Activated CD4-positive, alpha-beta T cell treated with anti-CD3 and anti-CD28 coated beads for 1 hour (primary cell): ENCODE data around the gene FAF1.
"Not testable (repeated sequence)": the region's sequence is repeated elsewhere in the genome, so short reads cannot be mapped to it uniquely, and the experiment has no call there.

ENCODE experiments used
- DNase-seq: peaks from one replicate; pipeline ENCODE4 v3.0.0-alpha.2; 2020

FAF1 gene

GRCh38 chr1:50959913-50960844 lies at the start of gene FAF1:
TSS of gene FAF1 (minus strand) at chr1:50960267. CDS start at chr1:50959811, 456 bp downstream.
- DNase-seq, result peak; percentile 97

- DNase-seq, result no peak
These were observed 49.3 kb upstream of the FAF1 start for GRCh38 chr1:51009381-51009780.

GRCh38 chr1:51005549-51005948 lies 45.5 kb upstream of the FAF1 start:
- not testable (repeated sequence) for DNase-seq

GRCh38 chr1:51002516-51002915 lies 42.4 kb upstream of the FAF1 start:
- DNase-seq, result no peak

GRCh38 chr1:51000651-51001050 lies 40.6 kb upstream of the FAF1 start:
- DNase-seq, result no peak

- DNase-seq, result no peak
These were observed 40.1 kb upstream of the FAF1 start for GRCh38 chr1:51000160-51000559.

GRCh38 chr1:50999375-50999774 lies 39.3 kb upstream of the FAF1 start:
- DNase-seq, result not testable (repeated sequence)

- no peak for DNase-seq
These were observed 36.0 kb upstream of the FAF1 start for GRCh38 chr1:50996083-50996482.

- DNase-seq, result no peak
These were observed 35.6 kb upstream of the FAF1 start for GRCh38 chr1:50995651-50996050.

GRCh38 chr1:50994997-50995396 lies 34.9 kb upstream of the FAF1 start:
- no peak for DNase-seq

GRCh38 chr1:50993645-50994044 lies 33.6 kb upstream of the FAF1 start:
- DNase-seq, result no peak

- no peak for DNase-seq
These were observed 32.7 kb upstream of the FAF1 start for GRCh38 chr1:50992532-50993318.

- DNase-seq, result no peak
These were observed 29.6 kb upstream of the FAF1 start for GRCh38 chr1:50989694-50990093.

- no peak for DNase-seq
These were observed 26.6 kb upstream of the FAF1 start for GRCh38 chr1:50986653-50987052.

- no peak for DNase-seq
These were observed 25.0 kb upstream of the FAF1 start for GRCh38 chr1:50985094-50985493.

- no peak for DNase-seq
These were observed 23.2 kb upstream of the FAF1 start for GRCh38 chr1:50983219-50983802.

GRCh38 chr1:50982611-50983010 lies 22.5 kb upstream of the FAF1 start:
- DNase-seq, result no peak

GRCh38 chr1:50981741-50982140 lies 21.7 kb upstream of the FAF1 start:
- DNase-seq, result no peak

GRCh38 chr1:50980505-50980904 lies 20.4 kb upstream of the FAF1 start:
- no peak for DNase-seq

GRCh38 chr1:50979937-50980336 lies 19.9 kb upstream of the FAF1 start:
- no peak for DNase-seq

GRCh38 chr1:50978852-50979781 lies 19.1 kb upstream of the FAF1 start:
- no peak for DNase-seq

GRCh38 chr1:50978144-50978851 lies 18.2 kb upstream of the FAF1 start:
- no peak for DNase-seq
